AG20443 (cell line): ENCODE measurements around the gene MDH1.
"Not testable (repeated sequence)": the region's sequence is repeated elsewhere in the genome, so short reads cannot be mapped to it uniquely, and the experiment has no call there.

Experiments used
- DNase-seq: peaks from one replicate; pipeline ENCODE4 v3.0.0; 2012; ENCODE audit warnings: low spot score, mixed read lengths

MDH1 gene

GRCh38 chr2:63589148-63589958 lies 590 bp downstream of the MDH1 start:
- DNase-seq: no peak

DNA sequence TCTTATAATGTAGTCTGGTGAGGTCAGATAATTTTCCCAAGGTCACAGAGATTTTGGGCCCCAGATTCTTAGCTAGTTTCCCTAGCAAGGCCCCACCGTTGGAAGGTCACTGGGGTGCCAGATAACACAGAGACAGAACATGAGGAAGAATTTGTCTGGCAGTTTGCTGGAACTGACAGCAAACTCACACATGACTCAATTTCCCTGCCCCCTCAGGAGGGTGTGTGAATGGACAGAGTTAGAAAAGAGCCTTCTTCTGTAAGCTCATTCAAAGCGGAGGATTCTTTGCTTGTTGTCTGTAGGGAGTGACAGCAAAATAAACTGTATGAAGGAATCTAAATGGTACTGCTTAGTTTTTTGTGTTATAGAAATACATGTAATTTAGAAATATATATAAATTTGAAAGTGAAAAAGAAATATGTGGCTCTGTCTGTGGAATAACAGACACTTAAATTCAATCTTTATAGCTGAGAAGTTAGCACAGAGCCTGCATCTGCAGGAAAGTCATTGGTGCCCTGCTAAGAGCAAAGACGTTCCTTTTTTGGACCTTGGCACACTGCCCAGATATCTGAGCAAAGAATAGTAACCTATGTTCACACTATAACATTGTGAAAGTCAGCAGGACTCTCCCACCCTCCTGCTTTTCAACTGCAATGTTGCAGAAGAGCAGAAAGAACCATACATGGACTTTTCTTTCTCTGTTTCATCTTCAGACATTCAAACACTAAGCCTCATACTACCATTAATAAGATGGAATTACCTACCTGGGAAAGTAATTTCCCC lies 2.1 kb downstream of the MDH1 start:
- DNase-seq: no peak

DNA sequence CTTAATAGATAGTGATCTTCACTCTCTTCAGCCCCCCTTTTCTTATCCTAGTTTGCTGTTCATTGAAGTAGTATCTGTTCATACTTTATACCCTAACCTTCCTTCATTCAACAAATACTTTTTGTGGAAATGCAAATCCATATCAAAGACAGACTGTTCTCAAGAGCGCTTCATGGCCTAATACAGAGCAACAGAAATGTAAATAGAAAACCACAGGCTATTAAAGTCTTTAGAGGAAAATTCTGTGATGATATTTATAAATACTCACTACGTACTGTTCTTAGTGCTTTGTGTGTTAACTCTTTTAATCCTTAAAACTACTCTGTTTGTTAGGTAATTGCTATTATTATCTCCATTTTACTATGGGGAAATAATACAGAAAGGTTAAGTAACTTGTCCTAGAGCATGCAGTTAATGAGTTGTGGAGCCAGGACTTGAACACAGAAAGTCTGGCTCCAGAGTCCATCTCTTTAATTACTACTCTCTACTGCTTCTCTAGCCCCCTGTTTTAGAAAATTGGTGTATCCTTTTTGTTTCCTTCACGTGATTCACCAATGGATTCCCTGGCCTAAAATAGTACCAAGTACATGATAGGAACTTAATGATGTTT lies 2.9 kb downstream of the MDH1 start:
- DNase-seq: no peak

GRCh38 chr2:63594660-63595059 lies 5.9 kb downstream of the MDH1 start:
- DNase-seq: no peak

GRCh38 chr2:63596401-63596883 lies 7.7 kb downstream of the MDH1 start:
- no peak for DNase-seq

- no peak for DNase-seq
These were observed 10.2 kb downstream of the MDH1 start for GRCh38 chr2:63598981-63599380.

DNA sequence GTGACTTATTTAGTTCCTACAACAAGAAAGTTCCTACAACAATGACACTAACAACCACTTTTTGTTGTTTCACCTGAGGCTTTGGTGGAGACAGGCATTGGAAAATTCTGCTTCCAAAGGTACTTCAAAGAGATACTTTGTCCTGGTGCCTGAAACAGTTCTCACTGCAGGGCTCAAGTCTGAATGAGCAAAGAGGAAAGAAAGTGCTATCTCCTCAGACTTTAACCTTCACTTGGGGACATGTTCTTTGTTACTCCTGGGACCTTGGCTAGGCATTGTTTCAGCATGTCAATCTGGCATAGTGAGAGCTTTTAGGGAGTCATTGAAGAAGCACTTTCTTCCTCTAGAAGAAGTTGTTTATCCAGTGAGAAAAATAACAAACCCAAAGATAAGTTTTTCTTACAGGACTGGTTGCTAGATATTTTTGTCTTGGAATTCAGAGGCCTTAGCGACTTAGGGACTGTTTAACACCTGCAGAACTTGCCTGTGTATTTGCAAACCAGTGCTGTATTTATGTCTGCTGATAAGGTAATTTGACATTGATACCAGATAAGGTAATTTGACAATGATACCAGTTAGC lies 12.2 kb downstream of the MDH1 start:
- no peak for DNase-seq

DNA sequence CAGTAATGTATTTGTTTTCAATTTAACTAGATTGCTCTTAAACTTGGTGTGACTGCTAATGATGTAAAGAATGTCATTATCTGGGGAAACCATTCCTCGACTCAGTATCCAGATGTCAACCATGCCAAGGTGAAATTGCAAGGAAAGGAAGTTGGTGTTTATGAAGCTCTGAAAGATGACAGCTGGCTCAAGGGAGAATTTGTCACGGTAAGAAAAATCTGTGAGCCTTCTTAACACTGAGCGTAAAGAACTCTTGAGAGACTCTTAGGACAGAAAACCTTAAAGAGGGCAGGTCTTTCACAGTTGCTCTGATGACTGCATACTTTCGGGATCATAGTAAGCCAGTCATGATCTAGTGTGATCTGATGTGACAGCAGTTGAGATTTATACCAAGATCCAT lies 15.9 kb downstream of the MDH1 start:
- DNase-seq: no peak

- peak; percentile 62 for DNase-seq
These were observed 20.1 kb downstream of the MDH1 start for GRCh38 chr2:63608865-63609264.

DNA sequence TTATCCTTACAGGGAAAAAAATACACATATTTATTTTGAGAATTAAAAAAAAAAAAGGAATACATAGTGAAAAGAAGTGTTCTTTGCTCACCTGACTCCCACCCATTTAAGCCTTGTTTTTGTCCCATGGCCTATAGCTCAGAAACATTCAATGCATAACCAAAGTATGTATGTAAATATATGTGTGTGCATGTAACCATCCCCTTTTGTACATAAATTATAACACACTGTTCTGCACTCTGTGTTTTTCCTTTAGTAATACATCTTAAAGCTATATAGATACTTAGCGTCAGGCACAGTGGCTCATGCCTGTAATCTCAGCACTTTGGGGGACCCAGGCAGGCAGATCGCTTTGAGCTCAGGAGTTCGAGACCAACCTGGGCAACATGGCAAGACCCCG lies 21.8 kb downstream of the MDH1 start:
- no peak for DNase-seq

GRCh38 chr2:63613391-63613901 lies 24.7 kb downstream of the MDH1 start:
- DNase-seq: no peak

DNA sequence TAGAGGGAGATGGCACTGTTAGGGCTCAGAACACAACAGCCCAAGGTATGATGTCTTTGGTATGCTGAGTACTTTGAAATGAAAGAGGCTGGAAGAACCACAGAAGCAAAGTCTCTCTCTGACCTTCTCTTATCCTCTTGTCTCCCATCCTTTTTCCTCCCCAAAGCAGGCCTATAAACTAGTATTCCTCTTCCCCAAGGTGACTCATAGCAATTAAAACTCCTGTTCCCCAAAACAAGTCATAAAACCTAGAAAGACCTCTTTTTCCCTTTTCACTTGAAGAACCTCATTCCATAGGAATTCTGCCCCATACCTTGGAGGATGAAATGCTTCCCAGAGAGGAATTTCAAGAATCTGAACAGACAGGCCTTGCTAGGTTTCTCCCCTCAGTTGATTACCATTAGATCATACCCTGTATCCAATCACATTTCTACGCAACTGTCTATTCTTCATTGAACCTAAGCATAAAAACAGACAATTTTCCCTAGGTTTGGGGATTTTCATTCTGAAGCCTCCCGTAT lies 25.7 kb downstream of the MDH1 start:
- peak; percentile 50 for DNase-seq

DNA sequence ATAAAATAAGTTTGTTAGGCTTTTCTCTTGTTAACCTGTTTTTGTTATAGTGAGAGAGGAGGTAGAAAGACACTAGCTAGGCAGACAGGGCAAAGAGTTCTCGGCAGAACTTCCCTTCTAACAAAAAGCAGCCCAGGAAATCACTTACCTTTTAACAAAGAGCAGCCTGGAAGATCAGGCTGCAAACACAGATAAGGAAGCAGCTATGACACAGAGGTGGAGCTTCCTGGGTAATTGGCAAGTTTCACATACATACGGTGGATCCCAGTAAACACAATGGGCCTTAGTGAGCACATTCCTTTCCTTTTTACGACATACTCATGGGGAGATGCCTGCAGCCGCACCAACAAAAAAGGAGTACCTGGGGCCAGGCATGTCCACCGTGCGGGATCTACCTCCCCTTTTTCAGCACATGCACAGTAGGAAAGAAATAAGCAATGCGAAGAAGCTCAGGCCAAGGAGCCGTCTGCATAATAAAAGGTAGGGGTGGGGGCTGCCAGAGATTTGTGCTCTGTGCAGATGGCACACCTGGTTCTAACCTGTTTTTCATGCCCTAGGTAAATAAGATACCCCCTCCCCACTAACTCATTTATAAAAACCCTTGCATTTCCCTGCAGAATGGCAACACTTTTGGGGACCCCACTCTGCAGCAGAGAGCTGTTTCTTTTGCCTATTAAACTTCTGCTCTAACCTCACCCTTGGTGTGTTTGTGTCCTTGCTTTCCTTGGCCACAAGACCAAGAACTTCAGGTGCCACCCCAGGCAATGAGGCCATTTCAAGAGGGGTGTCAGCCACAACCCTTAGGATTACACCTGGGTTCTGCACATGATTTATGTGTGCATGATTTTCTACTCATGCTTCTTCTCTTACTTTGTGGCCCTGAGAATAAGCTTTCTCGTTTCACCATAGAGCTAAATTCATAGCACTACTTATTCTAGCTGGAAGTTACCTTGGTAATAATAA lies 26.5 kb downstream of the MDH1 start:
- peak; percentile 9 for DNase-seq

GRCh38 chr2:63617366-63617765 lies 28.6 kb downstream of the MDH1 start:
- DNase-seq: no peak

- DNase-seq: no peak
These were observed 30.6 kb downstream of the MDH1 start for GRCh38 chr2:63619328-63619727.

GRCh38 chr2:63622751-63623150 lies 34.0 kb downstream of the MDH1 start:
- no peak for DNase-seq

- DNase-seq: not testable (repeated sequence)
These were observed 35.0 kb downstream of the MDH1 start for GRCh38 chr2:63623763-63624162.

DNA sequence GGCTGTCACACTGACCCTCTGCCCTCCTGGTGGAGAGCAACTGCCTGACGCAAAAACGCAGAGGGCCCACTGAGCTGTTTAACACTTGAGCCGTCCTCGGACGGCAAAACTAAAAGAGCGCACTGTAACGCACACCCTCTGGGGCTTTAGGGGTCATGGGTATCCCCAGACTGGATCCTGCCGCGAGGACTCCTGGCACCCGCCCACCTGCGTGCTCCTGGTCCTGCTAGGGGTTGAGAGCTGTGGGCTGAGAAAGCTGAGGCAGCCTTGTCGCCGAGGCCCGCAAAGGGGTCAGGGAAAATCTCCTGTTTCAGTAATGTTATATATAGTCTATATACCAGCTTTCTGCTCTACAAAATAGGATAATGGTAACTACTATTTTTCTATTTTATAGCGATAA lies 39.1 kb downstream of the MDH1 start:
- no peak for DNase-seq

DNA sequence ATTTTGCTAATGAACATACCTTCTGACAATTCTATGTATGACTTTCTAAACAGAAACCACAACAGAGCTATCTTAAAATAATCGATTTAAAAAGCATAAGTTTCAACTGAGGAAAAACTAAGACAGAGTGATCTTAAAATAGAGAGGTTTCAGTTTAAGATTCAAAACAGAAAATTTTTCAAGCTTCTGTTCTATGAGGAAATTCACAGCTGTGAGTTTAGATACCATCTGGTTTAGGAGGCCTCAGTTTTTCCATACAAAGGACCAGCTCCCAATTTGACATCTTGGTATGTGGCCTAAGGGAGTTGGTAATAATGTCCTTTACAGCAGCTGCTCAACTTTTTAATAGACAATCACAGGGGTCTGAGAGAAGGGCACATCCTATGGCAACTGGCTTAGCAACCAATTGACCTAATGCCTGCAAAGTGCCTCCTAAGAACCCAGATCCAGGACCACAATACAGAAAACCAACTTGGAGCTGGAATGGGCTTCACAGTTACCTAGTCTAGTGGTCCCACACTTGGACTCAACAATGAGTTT lies 39.7 kb downstream of the MDH1 start:
- DNase-seq: no peak

DNA sequence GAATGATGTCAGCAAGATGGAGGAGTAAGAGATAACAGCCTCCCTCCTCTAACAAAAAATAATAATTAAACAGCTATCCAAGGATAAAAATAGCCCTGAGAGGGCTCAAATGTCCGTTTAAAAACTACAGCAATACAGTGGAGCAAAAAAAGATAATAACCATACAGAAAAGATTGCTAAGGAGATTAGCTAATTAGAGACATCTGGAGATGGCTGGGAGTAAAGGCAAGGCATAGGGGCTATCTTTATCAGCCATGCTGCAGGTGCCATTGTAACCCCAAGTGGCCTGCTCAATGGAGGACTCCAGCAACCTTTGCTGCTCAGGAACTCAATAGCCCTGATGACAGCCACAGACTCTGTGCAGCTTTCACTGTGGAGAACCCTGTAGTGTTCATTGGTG lies 42.7 kb downstream of the MDH1 start:
- DNase-seq: no peak

DNA sequence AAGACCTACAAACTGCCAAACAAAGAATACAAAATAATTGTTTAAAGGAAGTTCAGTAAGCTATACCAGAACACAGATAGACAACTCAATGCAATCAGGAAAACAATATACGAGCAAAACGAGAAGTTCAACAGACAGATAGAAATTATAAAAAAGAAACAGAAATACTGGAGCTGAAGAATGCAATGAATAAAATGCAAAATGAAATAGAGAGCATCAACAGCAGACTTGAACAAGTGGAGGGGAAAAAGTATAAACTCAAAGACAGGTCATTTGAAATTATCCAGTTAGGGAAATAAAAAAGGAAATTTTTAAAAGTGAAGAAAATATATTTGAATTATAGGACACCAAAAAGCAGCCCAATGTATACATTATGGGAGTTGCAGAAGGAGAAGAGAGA lies 43.6 kb downstream of the MDH1 start:
- no peak for DNase-seq
